ENCODE measurements around the gene DOK4. TPM values are rescaled to one million over a fixed set of nuclear protein-coding genes. Genes with fewer than 3 reads are reported as not detected.
A peak's percentile ranks its signal among the peaks of the same experiment; 100 is the strongest.

The DOK4 gene
- total RNA-seq, 1 donor from 2014 or later: 6.6 TPM

- H3K9me3 Mint-ChIP-seq: no peaks in the 10 kb centered on the region
- no peak overlapping the region for H3K27ac Mint-ChIP-seq
- DNase-seq (ENCODE audit: low spot score): no peak
- intact Hi-C loops (cut with micrococcal nuclease): no loop called here
- H3K4me1 Mint-ChIP-seq (ENCODE audit: low read depth): peaks cover 8% of the 10 kb centered on the region
- peaks cover 8% of the 10 kb centered on the region for H3K27me3 Mint-ChIP-seq (ENCODE audit: low read depth)
- H3K36me3 Mint-ChIP-seq (ENCODE audit: low read depth): no peaks in the 10 kb centered on the region
- peak overlapping the region; percentile 77 for H3K4me3 Mint-ChIP-seq (ENCODE audit: low read depth)
Measured at GRCh38 chr16:57485091-57485915, 990 bp downstream of the DOK4 start.

GRCh38 chr16:57484515-57485005, 1.7 kb downstream of the DOK4 start:
- intact Hi-C loops (cut with micrococcal nuclease): no loop called here
- H3K4me3 Mint-ChIP-seq (ENCODE audit: low read depth): no peak overlapping the region

GRCh38 chr16:57483725-57484514, 2.4 kb downstream of the DOK4 start:
- H3K9me3 Mint-ChIP-seq: no peaks in the 10 kb centered on the region
- H3K4me1 Mint-ChIP-seq (ENCODE audit: low read depth): peaks cover 8% of the 10 kb centered on the region
- DNase-seq (ENCODE audit: low spot score): no peak
- intact Hi-C loops (cut with micrococcal nuclease): no loop called here
- H3K27ac Mint-ChIP-seq: no peak overlapping the region
- peaks cover 10% of the 10 kb centered on the region for H3K27me3 Mint-ChIP-seq (ENCODE audit: low read depth)
- no peak overlapping the region for H3K4me3 Mint-ChIP-seq (ENCODE audit: low read depth)
- H3K36me3 Mint-ChIP-seq (ENCODE audit: low read depth): no peaks in the 10 kb centered on the region

More at GRCh38 chr16:57484515-57485005, 1.7 kb downstream of the DOK4 start:
- Mint-ChIP-seq H3K27me3 (ENCODE audit: low read depth) (peaks cover 7% of the 10 kb centered on the region), H3K36me3 (ENCODE audit: low read depth) (no peaks in the 10 kb centered on the region), H3K9me3 (no peaks in the 10 kb centered on the region), H3K4me1 (ENCODE audit: low read depth) (peaks cover 8% of the 10 kb centered on the region), H3K27ac (no peak overlapping the region)
- no peak for DNase-seq (ENCODE audit: low spot score)

DNA sequence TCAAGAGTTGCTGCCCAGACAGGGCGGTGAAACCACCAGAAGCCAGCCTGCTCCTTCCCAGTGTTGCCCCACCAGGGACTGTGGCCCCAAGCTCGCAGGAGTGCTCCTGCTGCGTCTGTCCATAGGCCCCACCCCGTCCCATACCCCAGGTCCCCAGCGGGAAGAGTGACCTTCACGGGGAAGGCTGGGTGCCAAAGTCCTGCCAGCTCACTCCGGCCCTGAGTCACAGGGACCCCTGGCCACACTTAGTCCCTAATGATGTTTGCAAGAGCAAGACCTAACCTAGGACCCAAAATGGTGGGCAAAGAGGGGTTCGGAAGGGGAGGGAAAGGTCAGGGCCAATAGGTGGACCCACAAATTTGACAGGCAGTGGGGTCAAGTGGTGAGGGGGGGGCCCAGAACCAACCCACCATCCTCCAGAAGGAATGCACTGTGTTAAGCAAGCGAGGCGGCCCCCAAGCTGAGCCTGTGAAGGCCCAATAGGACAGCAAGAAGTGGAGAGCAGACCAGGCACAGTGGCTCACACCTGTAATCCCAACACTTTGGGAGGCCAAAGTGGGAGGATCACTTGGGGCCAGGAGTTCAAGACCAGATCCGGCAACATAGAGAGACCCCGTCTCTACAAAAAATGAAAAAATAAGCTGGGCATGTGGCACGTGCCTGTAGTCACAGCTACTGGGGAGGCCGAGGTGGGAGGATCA, 3.3 kb downstream of the DOK4 start:
- Mint-ChIP-seq H3K4me3 (ENCODE audit: low read depth) (no peak overlapping the region), H3K4me1 (ENCODE audit: low read depth) (peaks cover 8% of the 10 kb centered on the region), H3K9me3 (no peaks in the 10 kb centered on the region), H3K36me3 (ENCODE audit: low read depth) (no peaks in the 10 kb centered on the region), H3K27me3 (ENCODE audit: low read depth) (peaks cover 10% of the 10 kb centered on the region), H3K27ac (no peak overlapping the region)
- no peak for DNase-seq (ENCODE audit: low spot score)
- intact Hi-C loops (cut with micrococcal nuclease): no loop called here

- H3K27ac Mint-ChIP-seq: no peak overlapping the region
- no peaks in the 10 kb centered on the region for H3K36me3 Mint-ChIP-seq (ENCODE audit: low read depth)
- H3K27me3 Mint-ChIP-seq (ENCODE audit: low read depth): peaks cover 10% of the 10 kb centered on the region
- no peak overlapping the region for H3K4me3 Mint-ChIP-seq (ENCODE audit: low read depth)
- intact Hi-C loops (cut with micrococcal nuclease): no loop called here
- no peaks in the 10 kb centered on the region for H3K9me3 Mint-ChIP-seq
- H3K4me1 Mint-ChIP-seq (ENCODE audit: low read depth): peaks cover 6% of the 10 kb centered on the region
- DNase-seq (ENCODE audit: low spot score): no peak
Measured at GRCh38 chr16:57481421-57481820, 4.9 kb downstream of the DOK4 start.

GRCh38 chr16:57480754-57481230, 5.5 kb downstream of the DOK4 start:
- Mint-ChIP-seq H3K4me1 (ENCODE audit: low read depth) (peaks cover 11% of the 10 kb centered on the region), H3K36me3 (ENCODE audit: low read depth) (no peaks in the 10 kb centered on the region), H3K27ac (no peak overlapping the region), H3K4me3 (ENCODE audit: low read depth) (no peak overlapping the region), H3K9me3 (no peaks in the 10 kb centered on the region), H3K27me3 (ENCODE audit: low read depth) (peaks cover 10% of the 10 kb centered on the region)
- DNase-seq (ENCODE audit: low spot score): no peak
- intact Hi-C loops (cut with micrococcal nuclease): no loop called here

GRCh38 chr16:57479976-57480753, 6.1 kb downstream of the DOK4 start:
- Mint-ChIP-seq H3K9me3 (no peaks in the 10 kb centered on the region), H3K27me3 (ENCODE audit: low read depth) (peaks cover 7% of the 10 kb centered on the region), H3K4me3 (ENCODE audit: low read depth) (no peak overlapping the region), H3K36me3 (ENCODE audit: low read depth) (no peaks in the 10 kb centered on the region), H3K4me1 (ENCODE audit: low read depth) (peaks cover 11% of the 10 kb centered on the region), H3K27ac (no peak overlapping the region)
- DNase-seq (ENCODE audit: low spot score): no peak
- intact Hi-C loops (cut with micrococcal nuclease): no loop called here

DNA sequence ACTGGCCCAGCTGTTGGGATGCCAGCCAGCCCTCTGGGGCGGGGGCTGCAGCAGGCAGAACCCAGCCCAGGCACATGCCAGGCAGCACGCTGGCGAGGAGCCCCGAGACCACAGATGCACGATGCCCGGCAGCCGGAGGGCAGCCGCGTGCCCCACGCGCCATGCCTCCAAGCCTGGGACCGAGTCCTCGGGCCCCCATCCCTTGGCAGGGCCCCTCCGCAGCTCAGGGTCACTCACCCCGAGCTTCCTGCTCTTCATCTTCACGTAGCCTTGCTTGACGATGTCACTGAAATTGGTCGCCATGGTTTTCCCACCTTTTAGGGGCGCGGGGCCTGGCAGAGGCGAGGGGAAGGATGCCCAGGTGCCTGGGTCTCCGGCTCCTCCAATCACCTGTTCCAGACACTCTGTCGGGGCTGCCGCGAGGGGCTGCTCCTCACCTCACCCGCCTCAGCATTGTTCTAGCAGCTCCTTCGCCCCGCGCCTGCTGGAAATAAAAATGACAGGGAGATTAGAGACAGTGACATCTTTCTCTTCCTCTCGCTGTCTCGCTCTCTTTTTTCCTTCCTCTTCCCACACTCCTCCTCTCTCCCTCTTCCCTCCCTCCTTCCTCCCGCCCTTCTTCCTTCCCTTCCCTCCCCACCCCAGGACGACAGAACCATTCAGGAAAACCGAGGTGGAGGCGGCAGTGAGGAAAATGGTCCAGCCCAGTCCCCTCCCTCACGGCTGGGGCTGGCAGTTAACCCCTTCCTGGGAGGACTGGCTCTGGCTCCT, 6.9 kb downstream of the DOK4 start:
- Mint-ChIP-seq H3K4me1 (ENCODE audit: low read depth) (peaks cover 12% of the 10 kb centered on the region), H3K4me3 (ENCODE audit: low read depth) (no peak overlapping the region), H3K9me3 (no peaks in the 10 kb centered on the region), H3K36me3 (ENCODE audit: low read depth) (no peaks in the 10 kb centered on the region), H3K27ac (no peak overlapping the region), H3K27me3 (ENCODE audit: low read depth) (peaks cover 3% of the 10 kb centered on the region)
- intact Hi-C loops (cut with micrococcal nuclease): no loop called here
- no peak for DNase-seq (ENCODE audit: low spot score)

DNA sequence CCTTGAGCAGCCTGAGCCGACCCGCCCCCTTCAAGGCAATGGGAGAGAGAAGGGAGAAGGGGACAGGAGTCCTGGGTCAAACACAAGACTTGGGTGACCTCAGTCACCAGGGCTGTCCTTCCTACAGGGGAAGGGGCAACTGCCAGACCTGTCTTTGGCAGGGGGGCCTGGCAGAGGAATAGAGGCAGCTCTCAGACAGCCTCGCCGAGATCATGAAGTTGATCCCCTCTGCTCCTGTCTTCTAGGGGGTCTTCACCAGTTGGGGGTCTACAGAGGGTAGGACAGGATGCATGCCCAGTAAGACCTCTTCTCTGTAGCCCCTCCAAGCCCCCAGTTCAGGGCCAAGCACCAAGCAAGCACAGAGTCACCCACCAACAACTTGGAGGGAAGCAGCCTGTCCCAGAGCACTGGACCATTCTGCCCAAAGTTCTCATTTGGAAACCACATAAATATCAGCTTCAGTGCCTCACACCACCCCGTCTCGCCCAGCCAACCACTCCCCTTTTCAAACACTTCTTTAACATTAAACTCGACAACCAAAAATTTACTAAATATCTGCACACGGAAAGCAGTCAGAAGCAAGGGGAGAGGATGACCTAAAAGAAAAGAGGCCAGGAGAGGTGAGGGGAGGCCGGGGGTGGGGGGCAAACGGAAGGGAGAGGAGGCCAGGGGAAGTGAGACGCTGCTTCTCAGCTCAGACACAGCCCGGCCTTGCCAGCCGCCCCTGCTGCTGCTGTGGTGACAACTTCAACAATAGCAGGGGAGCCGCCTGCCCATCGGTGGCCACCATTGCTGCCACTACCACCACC, 7.7 kb downstream of the DOK4 start:
- intact Hi-C loops (cut with micrococcal nuclease): no loop called here
- H3K9me3 Mint-ChIP-seq: no peaks in the 10 kb centered on the region
- no peak overlapping the region for H3K27ac Mint-ChIP-seq
- DNase-seq (ENCODE audit: low spot score): no peak
- no peak overlapping the region for H3K4me3 Mint-ChIP-seq (ENCODE audit: low read depth)
- H3K27me3 Mint-ChIP-seq (ENCODE audit: low read depth): peaks cover 3% of the 10 kb centered on the region
- peaks cover 12% of the 10 kb centered on the region for H3K4me1 Mint-ChIP-seq (ENCODE audit: low read depth)
- no peaks in the 10 kb centered on the region for H3K36me3 Mint-ChIP-seq (ENCODE audit: low read depth)

DNA sequence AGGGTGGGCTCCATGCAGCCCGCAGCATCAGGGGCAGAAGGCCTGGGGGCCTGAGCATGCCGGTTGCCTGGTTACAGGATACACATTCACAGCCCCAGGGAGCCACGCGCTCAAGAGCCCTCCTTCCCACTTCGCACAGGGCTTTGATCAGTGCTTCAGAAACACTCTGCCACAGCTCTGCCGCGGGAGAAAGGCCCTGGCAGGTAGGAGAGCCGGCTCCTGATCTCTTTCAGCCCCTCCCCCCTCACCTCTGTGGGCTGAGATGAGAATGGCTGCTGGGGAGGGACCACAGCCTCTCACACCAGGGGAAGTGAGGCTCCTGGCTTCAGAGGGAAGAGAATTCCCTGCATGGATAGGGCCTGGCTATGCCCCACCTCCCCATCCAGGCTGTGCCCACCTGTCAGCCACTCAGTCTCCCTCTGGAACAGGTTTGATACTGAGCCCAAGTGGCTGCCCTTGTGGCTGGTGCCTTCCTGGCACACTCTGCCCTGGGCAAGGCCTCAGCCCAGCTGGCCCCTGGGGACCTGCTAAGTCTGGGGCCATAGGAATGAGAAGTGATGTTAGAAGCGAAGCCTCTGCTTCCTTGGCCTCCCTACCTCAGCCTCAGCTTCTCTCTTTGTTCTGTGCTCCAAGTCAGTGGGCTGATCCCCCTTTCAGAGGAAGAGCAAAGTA, 8.6 kb downstream of the DOK4 start:
- intact Hi-C loops (cut with micrococcal nuclease): no loop called here
- H3K27ac Mint-ChIP-seq: no peak overlapping the region
- H3K36me3 Mint-ChIP-seq (ENCODE audit: low read depth): no peaks in the 10 kb centered on the region
- peaks cover 3% of the 10 kb centered on the region for H3K27me3 Mint-ChIP-seq (ENCODE audit: low read depth)
- H3K4me3 Mint-ChIP-seq (ENCODE audit: low read depth): no peak overlapping the region
- DNase-seq (ENCODE audit: low spot score): no peak
- H3K9me3 Mint-ChIP-seq: no peaks in the 10 kb centered on the region
- H3K4me1 Mint-ChIP-seq (ENCODE audit: low read depth): peaks cover 12% of the 10 kb centered on the region
